ENCODE data around the gene PAM16.
A peak's percentile ranks its signal among the peaks of the same experiment; 100 is the strongest.
"Not testable (repeated sequence)": the region's sequence is repeated elsewhere in the genome, so short reads cannot be mapped to it uniquely, and the experiment has no call there.

Gene PAM16

DNA sequence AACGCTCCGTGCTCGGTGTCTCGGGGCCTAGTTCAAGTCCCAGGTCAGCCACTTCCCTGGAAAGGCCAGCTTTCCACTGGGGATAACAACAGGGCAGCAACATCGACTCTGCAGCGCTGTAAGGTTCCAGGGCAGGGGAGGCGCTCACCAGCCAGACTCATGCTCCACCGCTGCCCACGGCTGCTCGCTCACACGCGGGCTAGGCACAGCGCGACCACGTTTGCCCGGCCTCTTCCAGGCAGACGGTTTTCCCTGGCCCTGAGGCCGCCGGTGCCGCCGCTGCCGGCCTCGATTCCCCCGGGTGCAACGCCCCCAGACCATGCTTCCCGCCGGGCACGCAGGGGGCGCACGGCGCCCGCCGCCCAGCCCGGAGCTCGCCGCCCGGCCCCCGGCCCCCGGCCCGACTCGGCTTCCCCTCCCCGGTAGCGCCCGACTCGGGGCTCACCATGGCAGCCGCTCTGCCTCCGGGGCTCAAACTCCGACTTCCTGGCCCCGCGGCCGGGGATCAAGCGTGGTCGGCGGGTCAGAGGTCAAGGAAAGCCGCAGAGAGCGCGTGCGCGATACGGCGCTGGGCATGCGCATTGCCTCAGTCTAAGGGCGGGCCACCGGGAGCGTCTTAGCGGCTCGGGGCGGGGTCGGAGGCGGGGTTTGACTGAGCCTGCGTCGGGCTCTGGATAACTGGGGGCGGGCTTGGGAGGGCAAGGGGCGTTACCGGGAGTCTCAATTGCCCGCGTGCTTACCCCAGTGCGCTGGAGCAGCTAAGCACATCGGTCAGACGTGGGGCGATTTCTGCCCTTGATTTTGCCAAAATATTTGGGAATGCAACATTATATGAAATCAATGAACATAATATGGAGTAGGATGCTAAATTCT, at the start of gene PAM16:
PAM16 (minus strand) TSS at position 535 of the 873 bp plus-strand sequence; CDS start at position 448, 87 bp downstream.
- intact Hi-C loops (cut with DNase I; ENCODE audit: low total_unique reads) = no loop called here
- Histone ChIP-seq H3K9me3 (no peaks in the 10 kb centered on the region), H3K4me3 (peak within 1 kb of the TSS; percentile 79 to 90), H3K36me3 (peaks cover 0 to 21% (median 0%) of the 10 kb centered on the region in 3 donors), H3K27me3 (no peaks in the 10 kb centered on the region), H3K27ac (peak within 1 kb of the TSS; percentile 82 to 87), H3K4me1 (peaks cover 0 to 38% (median 28%) of the 10 kb centered on the region in 4 donors)
- DNase-seq = peak; percentile 96 to 98
- no peak for TF ChIP-seq CTCF (IDR thresholded peaks at IDR 0.05)

GRCh38 chr16:4399001-4399730, 48.0 kb upstream of the PAM16 start:
- no peak for DNase-seq
- H3K36me3 ChIP-seq = peaks cover 0 to 37% (median 14%) of the 10 kb centered on the region in 3 donors
- peak overlapping the region in 1 of 2 donors; percentile 21 for H3K27ac ChIP-seq
- H3K27me3 ChIP-seq = no peaks in the 10 kb centered on the region
- intact Hi-C loops (cut with DNase I; ENCODE audit: low total_unique reads) = no loop called here
- TF ChIP-seq CTCF (IDR thresholded peaks at IDR 0.05) = no peak
- no peak overlapping the region for H3K4me3 ChIP-seq
- no peaks in the 10 kb centered on the region for H3K9me3 ChIP-seq
- H3K4me1 ChIP-seq = peaks cover 0 to 16% (median 7%) of the 10 kb centered on the region in 4 donors

DNA sequence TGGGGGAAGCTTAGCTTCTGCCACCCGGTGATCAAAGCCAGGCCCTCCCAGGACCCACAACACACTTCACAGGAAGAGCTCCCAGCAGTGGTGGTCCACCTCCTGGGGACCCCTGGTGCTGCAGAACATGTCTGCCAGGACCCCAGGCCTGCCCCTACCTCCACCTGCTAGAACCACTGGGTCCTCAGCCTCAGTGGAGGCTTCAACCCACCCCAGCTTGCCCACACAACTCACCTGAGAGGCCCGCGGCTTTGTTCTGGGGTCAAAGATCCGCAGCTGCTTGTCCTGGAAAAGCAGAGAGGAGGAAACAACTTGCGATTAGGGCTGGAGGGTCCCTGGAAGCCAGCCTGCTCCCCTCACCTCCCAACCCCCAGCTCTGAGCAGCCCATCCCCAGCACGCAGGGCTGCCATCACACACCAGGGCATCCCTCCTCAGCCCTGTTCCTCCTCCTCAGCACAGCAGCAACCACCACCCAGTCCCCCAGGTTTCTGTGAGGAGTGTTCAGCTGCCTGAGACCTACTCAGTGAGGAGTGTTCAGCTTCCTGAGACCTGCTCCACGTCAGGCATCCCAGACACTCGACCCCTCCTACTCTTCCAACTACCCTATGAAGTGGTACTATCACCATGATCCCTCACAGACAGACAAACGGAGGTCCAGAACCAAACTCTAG, 44.1 kb upstream of the PAM16 start:
- intact Hi-C loops (cut with DNase I; ENCODE audit: low total_unique reads) = no loop called here
- peak overlapping the region in 1 of 2 donors; percentile 13 for H3K27ac ChIP-seq
- TF ChIP-seq CTCF (IDR thresholded peaks at IDR 0.05) = no peak
- no peak for DNase-seq
- peaks cover 0 to 13% (median 5%) of the 10 kb centered on the region in 3 donors for H3K36me3 ChIP-seq
- H3K27me3 ChIP-seq = no peaks in the 10 kb centered on the region
- H3K4me1 ChIP-seq = peaks cover 0 to 46% (median 25%) of the 10 kb centered on the region in 4 donors
- no peaks in the 10 kb centered on the region for H3K9me3 ChIP-seq
- H3K4me3 ChIP-seq = no peak overlapping the region

- H3K27me3 ChIP-seq, H3K4me3 ChIP-seq, H3K9me3 ChIP-seq, DNase-seq: not testable (repeated sequence)
- Histone ChIP-seq H3K27ac (peak overlapping the region; percentile 86 to 93), H3K4me1 (peaks cover 0 to 54% (median 38%) of the 10 kb centered on the region in 4 donors), H3K36me3 (peaks cover 0 to 13% (median 5%) of the 10 kb centered on the region in 3 donors)
- intact Hi-C loops (cut with DNase I; ENCODE audit: low total_unique reads) = loop anchor here (5.0 kb wide), 1 partner anchor 442 kb away; no protein-coding TSS in a partner anchor
These were observed 42.7 kb upstream of the PAM16 start for GRCh38 chr16:4393850-4394249.

DNA sequence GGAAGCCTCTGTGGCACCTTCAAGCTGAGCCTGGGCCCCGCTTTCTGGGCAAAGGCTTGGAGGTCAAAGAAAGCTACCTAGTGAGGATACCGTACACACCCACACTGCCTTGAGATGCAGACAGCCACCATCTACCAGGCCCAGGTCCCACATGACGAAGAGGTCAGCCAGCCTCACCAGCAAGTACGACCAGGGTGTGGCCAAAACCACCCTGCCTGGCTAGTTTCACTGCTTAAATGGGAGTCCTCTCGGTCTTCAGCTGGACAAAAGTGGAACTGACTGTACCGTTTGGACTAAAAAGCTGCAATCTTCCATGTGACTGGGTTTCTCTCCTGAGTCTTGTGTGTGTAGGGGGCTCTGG, 42.1 kb upstream of the PAM16 start:
- Histone ChIP-seq H3K27ac (peak overlapping the region; percentile 86 to 93), H3K36me3 (peaks cover 0 to 13% (median 5%) of the 10 kb centered on the region in 3 donors)
- intact Hi-C loops (cut with DNase I; ENCODE audit: low total_unique reads) = loop anchor here (5.0 kb wide), 1 partner anchor 441 kb away; no protein-coding TSS in a partner anchor

More for the DNA sequence above, 42.1 kb upstream of the PAM16 start:
- TF ChIP-seq CTCF (IDR thresholded peaks at IDR 0.05) = peak in 1 of 2 experiments; percentile 25
- peak in 1 of 2 donors; percentile 86 for DNase-seq
- Histone ChIP-seq H3K4me1 (peaks cover 0 to 55% (median 44%) of the 10 kb centered on the region in 4 donors), H3K4me3 (no peak overlapping the region), H3K9me3 (no peaks in the 10 kb centered on the region), H3K27me3 (no peaks in the 10 kb centered on the region)
